H9 (cell line): ENCODE results near the gene IGFBP5. TPM values are rescaled to one million over a fixed set of nuclear protein-coding genes. Genes with fewer than 3 reads are reported as not detected.

Source experiments
- DNase-seq: peaks from one replicate; pipeline ENCODE4 v3.0.0-alpha.2; 2017
- H2AFZ ChIP-seq: one replicate; pipeline ENCODE4 v1.6.1; 2013; ENCODE audit warnings: mild to moderate bottlenecking, low read length, control low read depth, moderate library complexity
- H2AK5ac ChIP-seq: 2 replicates; pipeline ENCODE4 v1.6.1; 2013; ENCODE audit warnings: low read length, control low read depth, mixed read lengths; ENCODE audit not compliant: insufficient read length
- H2BK120ac ChIP-seq: one replicate; pipeline ENCODE4 v1.6.1; 2013; ENCODE audit warnings: low read depth, mild to moderate bottlenecking, low read length, control low read depth, inconsistent platforms; ENCODE audit not compliant: poor library complexity, severe bottlenecking
- H2BK12ac ChIP-seq: 2 replicates; pipeline ENCODE4 v1.6.1; 2013; ENCODE audit warnings: low read length, control low read depth, mixed read lengths, low read depth; ENCODE audit not compliant: insufficient read length
- H2BK15ac ChIP-seq: 2 replicates; pipeline ENCODE4 v1.6.1; 2013; ENCODE audit warnings: low read depth, low read length, control low read depth
- H2BK20ac ChIP-seq: one replicate; pipeline ENCODE4 v1.6.1; 2013; ENCODE audit warnings: low read depth, mild to moderate bottlenecking, low read length, control low read depth, inconsistent platforms; ENCODE audit not compliant: poor library complexity, severe bottlenecking
- H2BK5ac ChIP-seq: 2 replicates; pipeline ENCODE4 v1.6.1; 2013; ENCODE audit warnings: low read length, control low read depth, mixed read lengths; ENCODE audit not compliant: insufficient read length
- H3K14ac ChIP-seq: 2 replicates; pipeline ENCODE4 v1.6.1; 2013; ENCODE audit warnings: low read length, control low read depth; ENCODE audit not compliant: insufficient read depth
- H3K18ac ChIP-seq: 2 replicates; pipeline ENCODE4 v1.6.1; 2013; ENCODE audit warnings: low read depth, mild to moderate bottlenecking, mixed read lengths, low read length, control low read depth; ENCODE audit not compliant: insufficient read length
- H3K23ac ChIP-seq: 2 replicates; pipeline ENCODE4 v1.6.1; 2013; ENCODE audit warnings: low read length, control low read depth, mixed read lengths, low read depth; ENCODE audit not compliant: insufficient read length
- H3K23me2 ChIP-seq: 2 replicates; pipeline ENCODE4 v1.6.1; 2013; ENCODE audit warnings: low read depth, mild to moderate bottlenecking, mixed read lengths, low read length, control low read depth; ENCODE audit not compliant: insufficient read length, poor library complexity, severe bottlenecking
- H3K27ac ChIP-seq: 2 replicates; pipeline ENCODE4 v1.5.1; 2013; ENCODE audit warnings: low read length, control low read depth, mixed read lengths, low read depth; ENCODE audit not compliant: insufficient read length
- H3K27me3 ChIP-seq: 2 replicates; pipeline ENCODE4 v1.6.1; 2013; ENCODE audit warnings: low read length, control low read depth, inconsistent platforms; ENCODE audit not compliant: insufficient read depth
- H3K4ac ChIP-seq: 2 replicates; pipeline ENCODE4 v1.6.1; 2013; ENCODE audit warnings: low read depth, mild to moderate bottlenecking, control low read depth, inconsistent platforms, low read length, moderate library complexity
- H3K4me1 ChIP-seq: 2 replicates; pipeline ENCODE4 v1.6.1; 2013; ENCODE audit warnings: low read length, control low read depth, inconsistent platforms; ENCODE audit not compliant: insufficient read depth
- H3K4me2 ChIP-seq: 2 replicates; pipeline ENCODE4 v1.6.1; 2013; ENCODE audit warnings: low read length, control low read depth, mixed read lengths; ENCODE audit not compliant: insufficient read length, insufficient read depth
- H3K56ac ChIP-seq: 2 replicates; pipeline ENCODE4 v1.6.1; 2013; ENCODE audit warnings: low read depth, mild to moderate bottlenecking, mixed read lengths, low read length, control low read depth; ENCODE audit not compliant: insufficient read length
- H3K79me1 ChIP-seq: 2 replicates; pipeline ENCODE4 v1.6.1; 2013; ENCODE audit warnings: low read depth, mild to moderate bottlenecking, moderate library complexity, low read length, control low read depth, inconsistent platforms; ENCODE audit not compliant: insufficient read depth, poor library complexity, severe bottlenecking
- H3K79me2 ChIP-seq: 2 replicates; pipeline ENCODE4 v1.6.1; 2013; ENCODE audit warnings: low read length, control low read depth, inconsistent platforms; ENCODE audit not compliant: insufficient read depth
- H3K9ac ChIP-seq: 2 replicates; pipeline ENCODE4 v1.6.1; 2013; ENCODE audit warnings: low read length, control low read depth, mixed read lengths; ENCODE audit not compliant: insufficient read length; ENCODE audit errors: extremely low read depth
- H3K9me3 ChIP-seq: one replicate; pipeline ENCODE4 v1.6.1; 2013; ENCODE audit warnings: low read depth, low read length, inconsistent platforms; ENCODE audit not compliant: control insufficient read depth
- H3T11ph ChIP-seq: one replicate; pipeline ENCODE4 v1.6.1; 2013; ENCODE audit warnings: mild to moderate bottlenecking, low read length, control low read depth, inconsistent platforms
- H4K20me1 ChIP-seq: one replicate; pipeline ENCODE4 v1.6.1; 2013; ENCODE audit not compliant: control insufficient read depth, insufficient read length, insufficient read depth
- H4K5ac ChIP-seq: 2 replicates; pipeline ENCODE4 v1.6.1; 2013; ENCODE audit warnings: low read depth, mild to moderate bottlenecking, mixed read lengths, low read length, control low read depth; ENCODE audit not compliant: insufficient read length
- H4K8ac ChIP-seq: replicated peaks from 2 replicates; pipeline ENCODE4 v1.6.1; 2013; ENCODE audit warnings: low read length, control low read depth, mixed read lengths, low read depth; ENCODE audit not compliant: insufficient read length
- H4K91ac ChIP-seq: 2 replicates; pipeline ENCODE4 v1.6.1; 2013; ENCODE audit warnings: low read depth, mild to moderate bottlenecking, moderate library complexity, mixed read lengths, low read length, control low read depth; ENCODE audit not compliant: insufficient read length
- H3K27ac Mint-ChIP-seq, 3 experiments: 2 replicates in 2 of 3; 3 replicates in 1 of 3; pipeline ENCODE4 v1.8.0; 2020 to 2021; ENCODE audit warnings: mixed read lengths in 3 of 3, mild to moderate bottlenecking in 1 of 3, moderate library complexity in 1 of 3
- H3K27me3 Mint-ChIP-seq: 2 replicates; pipeline ENCODE4 v1.8.0; 2021; ENCODE audit warnings: low read depth, mild to moderate bottlenecking, moderate library complexity, mixed read lengths
- H3K36me3 Mint-ChIP-seq, 3 experiments: 2 replicates in 2 of 3; 3 replicates in 1 of 3; pipeline ENCODE4 v1.8.0; 2020 to 2021; ENCODE audit warnings: low read depth in 3 of 3, mixed read lengths in 3 of 3; ENCODE audit not compliant: insufficient read depth in 1 of 3
- H3K4me1 Mint-ChIP-seq, 2 experiments: 2 replicates each; pipeline ENCODE4 v1.8.0; 2020; ENCODE audit warnings: mixed read lengths in 2 of 2
- H3K4me3 Mint-ChIP-seq, 2 experiments: 2 replicates in 1 of 2; 3 replicates in 1 of 2; pipeline ENCODE4 v1.8.0; 2020 to 2021; ENCODE audit warnings: mild to moderate bottlenecking in 2 of 2, mixed read lengths in 2 of 2, moderate library complexity in 1 of 2
- H3K9me3 Mint-ChIP-seq, 2 experiments: 2 replicates in 1 of 2; 3 replicates in 1 of 2; pipeline ENCODE4 v1.8.0; 2020; ENCODE audit warnings: mild to moderate bottlenecking in 2 of 2, mixed read lengths in 2 of 2, moderate library complexity in 1 of 2
- WGBS: extraction: QIAGEN DNeasy Blood & Tissue Kit; methylation state at CpG from one replicate; pipeline ENCODE4 v1.1.7; 2013; ENCODE audit warnings: missing lambda C conversion rate, low lambda C conversion rate, mixed read lengths; ENCODE audit not compliant: insufficient read length; ENCODE audit errors: extremely low coverage; 5-methylcytosine and 5-hydroxymethylcytosine counted together
- total RNA-seq: library from RNA; stranded (reverse); gene quantifications from 2 replicates; pipeline ENCODE4 v1.2.1, GENCODE V29; 2021
- TF ChIP-seq, protein P1 (sequence below): fragments of 200-600 bp; sonication (generic); conservative IDR thresholded peaks from 3 replicates; pipeline ENCODE4 v1.8.0; 2021; ENCODE audit warnings: antibody characterized with exemption, mild to moderate bottlenecking

IGFBP5 gene
- total RNA-seq, 1 experiment from 2014 or later: 0.90 TPM

DNA sequence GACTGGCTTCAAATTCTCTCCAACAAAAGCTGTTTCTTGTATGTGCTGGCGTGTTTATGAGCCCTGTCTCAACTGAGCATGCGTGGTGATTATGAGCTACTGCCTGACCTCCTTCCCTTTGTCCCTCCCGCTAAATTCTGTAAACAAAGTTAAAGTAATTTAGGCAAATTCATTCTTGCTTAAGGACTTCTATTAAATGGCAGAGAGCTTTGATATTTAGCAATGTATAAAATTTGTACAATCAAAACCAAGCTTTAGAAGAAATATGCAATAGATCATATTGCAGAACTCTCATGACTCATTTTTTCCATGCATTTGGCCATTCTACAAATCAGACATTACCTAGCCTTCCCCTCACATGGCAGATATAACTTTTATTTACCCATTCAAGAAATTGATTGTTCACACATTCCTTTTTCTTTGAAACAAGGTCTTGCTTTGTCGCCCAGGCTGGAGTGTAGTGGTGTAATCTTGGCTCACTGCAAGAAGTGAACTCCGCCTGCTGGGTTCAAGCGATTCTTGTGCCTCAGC, 43.9 kb downstream of the IGFBP5 start:
- Histone ChIP-seq H3K4me2 (no peak overlapping the region), H2AK5ac (no peak overlapping the region), H2BK12ac (no peak overlapping the region), H4K5ac (no peak overlapping the region), H3K23me2 (no peaks in the 10 kb centered on the region), H4K20me1 (no peaks in the 10 kb centered on the region), H3K9me3 (no peaks in the 10 kb centered on the region), H4K91ac (no peak overlapping the region), H3K14ac (no peak overlapping the region), H3K27me3 (no peaks in the 10 kb centered on the region), H3K9ac (no peak overlapping the region), H3K79me2 (peaks cover 30% of the 10 kb centered on the region; the same call in 1 of the 2 replicates), H3K56ac (no peak overlapping the region), H3K79me1 (peaks cover 8% of the 10 kb centered on the region), H3T11ph (no peak overlapping the region), H3K4ac (no peak overlapping the region), H3K23ac (no peak overlapping the region), H2AFZ (no peak overlapping the region), H3K4me1 (peaks cover 5% of the 10 kb centered on the region; the same call in 1 of the 2 replicates), H2BK15ac (no peak overlapping the region), H2BK20ac (no peak overlapping the region), H2BK5ac (no peak overlapping the region), H4K8ac (no peak overlapping the region), H3K27ac (no peak overlapping the region), H3K18ac (no peak overlapping the region), H2BK120ac (no peak overlapping the region)
- WGBS: no CpG with 5 or more reads among the region's 6 CpGs
- no peak for DNase-seq
- Mint-ChIP-seq H3K27me3 (no peaks in the 10 kb centered on the region), H3K36me3 (peaks cover 14 to 51% (median 33%) of the 10 kb centered on the region in 3 experiments), H3K4me1 (peaks cover 43 to 55% of the 10 kb centered on the region in 2 experiments), H3K9me3 (no peaks in the 10 kb centered on the region), H3K27ac (peak overlapping the region in 1 of 3 experiments; percentile 25; a peak in 1 of 7 replicates), H3K4me3 (peak overlapping the region in 1 of 2 experiments; percentile 23; a peak in 2 of 5 replicates)
- TF ChIP-seq, protein P1, sequence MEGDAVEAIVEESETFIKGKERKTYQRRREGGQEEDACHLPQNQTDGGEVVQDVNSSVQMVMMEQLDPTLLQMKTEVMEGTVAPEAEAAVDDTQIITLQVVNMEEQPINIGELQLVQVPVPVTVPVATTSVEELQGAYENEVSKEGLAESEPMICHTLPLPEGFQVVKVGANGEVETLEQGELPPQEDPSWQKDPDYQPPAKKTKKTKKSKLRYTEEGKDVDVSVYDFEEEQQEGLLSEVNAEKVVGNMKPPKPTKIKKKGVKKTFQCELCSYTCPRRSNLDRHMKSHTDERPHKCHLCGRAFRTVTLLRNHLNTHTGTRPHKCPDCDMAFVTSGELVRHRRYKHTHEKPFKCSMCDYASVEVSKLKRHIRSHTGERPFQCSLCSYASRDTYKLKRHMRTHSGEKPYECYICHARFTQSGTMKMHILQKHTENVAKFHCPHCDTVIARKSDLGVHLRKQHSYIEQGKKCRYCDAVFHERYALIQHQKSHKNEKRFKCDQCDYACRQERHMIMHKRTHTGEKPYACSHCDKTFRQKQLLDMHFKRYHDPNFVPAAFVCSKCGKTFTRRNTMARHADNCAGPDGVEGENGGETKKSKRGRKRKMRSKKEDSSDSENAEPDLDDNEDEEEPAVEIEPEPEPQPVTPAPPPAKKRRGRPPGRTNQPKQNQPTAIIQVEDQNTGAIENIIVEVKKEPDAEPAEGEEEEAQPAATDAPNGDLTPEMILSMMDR: no peak
